Osteoblast (primary cell): Measurements from ENCODE around the gene ETV6. TPM values are rescaled to one million over a fixed set of nuclear protein-coding genes. Genes with fewer than 3 reads are reported as not detected.

Source experiments
- DNase-seq: peaks from one replicate; pipeline ENCODE4 v3.0.0; 2011; ENCODE audit warnings: low spot score, mixed read lengths; ENCODE audit not compliant: insufficient read length; ENCODE audit errors: missing footprints
- H2AFZ ChIP-seq: 2 replicates; pipeline ENCODE4 v1.6.0; 2011; ENCODE audit warnings: mild to moderate bottlenecking, low read length
- H3K27ac ChIP-seq: 2 replicates; pipeline ENCODE4 v1.5.1; 2011; ENCODE audit warnings: mild to moderate bottlenecking, low read depth, low read length, moderate library complexity
- H3K27me3 ChIP-seq: 2 replicates; pipeline ENCODE4 v1.6.0; 2012; ENCODE audit warnings: mild to moderate bottlenecking, control low read depth, inconsistent platforms, low read length, moderate library complexity; ENCODE audit not compliant: insufficient read depth
- H3K36me3 ChIP-seq: 2 replicates; pipeline ENCODE4 v1.5.1; 2011; ENCODE audit warnings: mild to moderate bottlenecking, low read length, control low read depth, moderate library complexity; ENCODE audit not compliant: insufficient read depth
- H3K4me1 ChIP-seq: 2 replicates; pipeline ENCODE4 v1.5.1; 2011; ENCODE audit warnings: mild to moderate bottlenecking, low read length, control low read depth, moderate library complexity; ENCODE audit not compliant: insufficient read depth
- H3K4me2 ChIP-seq: 2 replicates; pipeline ENCODE4 v1.6.0; 2011; ENCODE audit warnings: mild to moderate bottlenecking, low read length; ENCODE audit not compliant: insufficient read depth
- H3K4me3 ChIP-seq: fragments of 200-600 bp; sonication (generic); 3 replicates; pipeline ENCODE4 v1.5.1; 2012; ENCODE audit warnings: mild to moderate bottlenecking, low read length, inconsistent platforms; ENCODE audit not compliant: insufficient read depth
- H3K79me2 ChIP-seq: 2 replicates; pipeline ENCODE4 v1.6.0; 2012; ENCODE audit warnings: mild to moderate bottlenecking, low read length, control low read depth, inconsistent platforms; ENCODE audit not compliant: insufficient read depth
- H3K9me3 ChIP-seq: 2 replicates; pipeline ENCODE4 v1.5.1; 2011; ENCODE audit warnings: low read depth, low read length, control low read depth
- H4K20me1 ChIP-seq: 2 replicates; pipeline ENCODE4 v1.6.0; 2012; ENCODE audit warnings: mild to moderate bottlenecking, low read length, control low read depth; ENCODE audit not compliant: insufficient read depth
- total RNA-seq: library from RNA; depleted of rRNA; stranded (reverse); fragments of >200 nt; gene quantifications from 2 replicates; pipeline ENCODE4 v1.2.3, GENCODE V29; 2012
- TF ChIP-seq, protein P1 (sequence below): IDR thresholded peaks from 2 replicates; pipeline ENCODE4 v1.5.1; 2011; ENCODE audit warnings: mild to moderate bottlenecking, low read depth, low read length, moderate library complexity; ENCODE audit errors: extremely low read depth

Gene ETV6
- total RNA-seq, 1 donor: 16.3 TPM

DNA sequence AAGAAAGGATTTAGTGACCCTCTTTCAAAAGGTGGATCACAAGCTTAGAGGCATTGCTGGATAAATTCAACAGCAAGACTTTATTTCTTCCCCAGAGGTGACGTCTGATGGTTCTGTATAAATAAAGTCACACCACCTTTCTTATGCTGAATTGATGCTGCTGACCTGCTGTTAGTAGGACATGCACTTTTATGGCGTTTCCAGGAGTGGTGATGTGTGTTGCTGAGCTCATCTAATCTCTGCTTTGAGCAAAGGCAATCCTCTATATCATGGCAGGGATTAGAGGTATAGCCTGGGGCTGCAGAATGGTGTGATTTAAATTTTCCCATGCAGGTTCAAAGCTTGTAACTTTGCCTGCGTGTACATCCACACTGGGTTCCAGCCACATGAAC lies 94.9 kb downstream of the ETV6 start:
- TF ChIP-seq, protein P1, sequence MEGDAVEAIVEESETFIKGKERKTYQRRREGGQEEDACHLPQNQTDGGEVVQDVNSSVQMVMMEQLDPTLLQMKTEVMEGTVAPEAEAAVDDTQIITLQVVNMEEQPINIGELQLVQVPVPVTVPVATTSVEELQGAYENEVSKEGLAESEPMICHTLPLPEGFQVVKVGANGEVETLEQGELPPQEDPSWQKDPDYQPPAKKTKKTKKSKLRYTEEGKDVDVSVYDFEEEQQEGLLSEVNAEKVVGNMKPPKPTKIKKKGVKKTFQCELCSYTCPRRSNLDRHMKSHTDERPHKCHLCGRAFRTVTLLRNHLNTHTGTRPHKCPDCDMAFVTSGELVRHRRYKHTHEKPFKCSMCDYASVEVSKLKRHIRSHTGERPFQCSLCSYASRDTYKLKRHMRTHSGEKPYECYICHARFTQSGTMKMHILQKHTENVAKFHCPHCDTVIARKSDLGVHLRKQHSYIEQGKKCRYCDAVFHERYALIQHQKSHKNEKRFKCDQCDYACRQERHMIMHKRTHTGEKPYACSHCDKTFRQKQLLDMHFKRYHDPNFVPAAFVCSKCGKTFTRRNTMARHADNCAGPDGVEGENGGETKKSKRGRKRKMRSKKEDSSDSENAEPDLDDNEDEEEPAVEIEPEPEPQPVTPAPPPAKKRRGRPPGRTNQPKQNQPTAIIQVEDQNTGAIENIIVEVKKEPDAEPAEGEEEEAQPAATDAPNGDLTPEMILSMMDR: no peak
- peaks cover 12% of the 10 kb centered on the region for H3K4me1 ChIP-seq
- no peak overlapping the region for H3K4me2 ChIP-seq
- H3K27me3 ChIP-seq: no peaks in the 10 kb centered on the region
- peaks cover 49% of the 10 kb centered on the region for H3K79me2 ChIP-seq
- no peaks in the 10 kb centered on the region for H3K36me3 ChIP-seq
- H3K9me3 ChIP-seq: no peaks in the 10 kb centered on the region
- H4K20me1 ChIP-seq: peaks cover 14% of the 10 kb centered on the region
- H2AFZ ChIP-seq: no peak overlapping the region
- H3K4me3 ChIP-seq: no peak overlapping the region
- H3K27ac ChIP-seq: no peak overlapping the region
- no peak for DNase-seq

- Histone ChIP-seq H3K79me2 (peaks cover 49% of the 10 kb centered on the region), H4K20me1 (peaks cover 15% of the 10 kb centered on the region), H3K4me1 (peaks cover 12% of the 10 kb centered on the region), H3K4me2 (no peak overlapping the region), H3K27me3 (no peaks in the 10 kb centered on the region), H2AFZ (no peak overlapping the region), H3K9me3 (no peaks in the 10 kb centered on the region), H3K36me3 (no peaks in the 10 kb centered on the region), H3K27ac (no peak overlapping the region), H3K4me3 (no peak overlapping the region)
- TF ChIP-seq, protein P1: no peak
- no peak for DNase-seq
Observed at GRCh38 chr12:11745113-11745512, 95.6 kb downstream of the ETV6 start.

GRCh38 chr12:11746024-11746771 lies 96.7 kb downstream of the ETV6 start:
- no peaks in the 10 kb centered on the region for H3K36me3 ChIP-seq
- H3K79me2 ChIP-seq: peaks cover 52% of the 10 kb centered on the region
- H4K20me1 ChIP-seq: peaks cover 13% of the 10 kb centered on the region
- no peaks in the 10 kb centered on the region for H3K27me3 ChIP-seq
- TF ChIP-seq, protein P1: no peak
- H2AFZ ChIP-seq: no peak overlapping the region
- no peak overlapping the region for H3K4me2 ChIP-seq
- H3K9me3 ChIP-seq: no peaks in the 10 kb centered on the region
- DNase-seq: peak; percentile 22
- H3K4me3 ChIP-seq: no peak overlapping the region
- peaks cover 11% of the 10 kb centered on the region for H3K4me1 ChIP-seq
- H3K27ac ChIP-seq: peak overlapping the region; percentile 43

DNA sequence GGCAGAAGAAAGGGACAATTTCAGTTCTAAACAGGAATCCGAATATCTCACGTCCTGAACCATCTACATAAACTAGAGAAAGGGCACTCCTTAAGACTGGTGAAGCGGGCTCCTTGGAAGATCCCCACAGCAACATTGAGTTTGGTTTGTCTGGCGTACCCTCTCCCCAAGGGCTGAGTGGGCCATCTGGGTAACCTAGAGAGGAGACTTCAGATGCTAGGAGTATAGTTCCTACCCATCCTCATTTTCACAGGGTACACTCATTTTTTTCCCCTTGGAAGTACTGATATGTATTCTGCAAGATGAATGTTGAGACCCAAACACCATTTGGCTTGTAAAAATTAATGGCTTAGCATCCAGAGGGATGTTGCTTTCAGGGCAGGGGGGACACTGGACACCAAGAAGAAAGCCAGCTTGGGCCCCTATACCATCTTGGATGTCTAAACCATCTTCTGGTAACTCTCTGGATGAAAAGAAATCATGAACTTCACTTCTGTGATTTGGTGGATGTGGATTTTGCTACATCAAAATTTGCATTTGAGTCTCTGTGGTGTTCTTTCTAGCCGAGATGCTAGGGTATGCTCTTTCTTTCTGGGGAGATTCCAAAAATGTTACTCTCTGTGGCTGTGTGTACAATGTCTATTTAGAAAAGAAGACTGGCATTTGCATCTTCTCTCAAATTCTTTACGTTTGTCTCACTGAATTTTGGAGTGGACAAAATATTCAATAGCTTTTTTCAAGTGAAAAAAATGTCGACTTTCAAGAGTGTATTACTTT lies 97.7 kb downstream of the ETV6 start:
- Histone ChIP-seq H3K36me3 (no peaks in the 10 kb centered on the region), H3K9me3 (no peaks in the 10 kb centered on the region), H3K4me2 (no peak overlapping the region), H4K20me1 (peaks cover 9% of the 10 kb centered on the region), H3K4me1 (peaks cover 7% of the 10 kb centered on the region), H3K4me3 (no peak overlapping the region), H2AFZ (no peak overlapping the region), H3K79me2 (peaks cover 57% of the 10 kb centered on the region), H3K27ac (peak overlapping the region; percentile 35), H3K27me3 (no peaks in the 10 kb centered on the region)
- peak; percentile 27 for DNase-seq
- TF ChIP-seq, protein P1: no peak
